ENCODE data around the gene OR10R2.

The OR10R2 gene

GRCh38 chr1:158434741-158435140, 37.3 kb upstream of the OR10R2 start:
- peak; percentile 45 for TF ChIP-seq SPI1 (IDR thresholded peaks at IDR 0.05; ENCODE audit: borderline replicate concordance, low read depth)
- no peak for TF ChIP-seq GABPA (IDR thresholded peaks at IDR 0.05; ENCODE audit: low read depth)
- DNase-seq (ENCODE audit: low read depth in 1 of 2, low spot score in 1 of 2), result peak in 1 of 2 experiments; percentile 51
- Histone ChIP-seq H3K4me3 (replicated peaks; ENCODE audit: insufficient read depth, low read length) (no peak overlapping the region), H3K27me3 (ENCODE audit: insufficient read depth, poor library complexity, severe bottlenecking) (no peaks in the 10 kb centered on the region), H3K27ac (replicated peaks) (no peak overlapping the region; the same call in 1 of the 2 replicates)

- H3K4me3 ChIP-seq (replicated peaks; ENCODE audit: insufficient read depth, low read length), result no peak overlapping the region
- no peak for DNase-seq (ENCODE audit: low read depth in 1 of 2, low spot score in 1 of 2)
- TF ChIP-seq, protein P1, sequence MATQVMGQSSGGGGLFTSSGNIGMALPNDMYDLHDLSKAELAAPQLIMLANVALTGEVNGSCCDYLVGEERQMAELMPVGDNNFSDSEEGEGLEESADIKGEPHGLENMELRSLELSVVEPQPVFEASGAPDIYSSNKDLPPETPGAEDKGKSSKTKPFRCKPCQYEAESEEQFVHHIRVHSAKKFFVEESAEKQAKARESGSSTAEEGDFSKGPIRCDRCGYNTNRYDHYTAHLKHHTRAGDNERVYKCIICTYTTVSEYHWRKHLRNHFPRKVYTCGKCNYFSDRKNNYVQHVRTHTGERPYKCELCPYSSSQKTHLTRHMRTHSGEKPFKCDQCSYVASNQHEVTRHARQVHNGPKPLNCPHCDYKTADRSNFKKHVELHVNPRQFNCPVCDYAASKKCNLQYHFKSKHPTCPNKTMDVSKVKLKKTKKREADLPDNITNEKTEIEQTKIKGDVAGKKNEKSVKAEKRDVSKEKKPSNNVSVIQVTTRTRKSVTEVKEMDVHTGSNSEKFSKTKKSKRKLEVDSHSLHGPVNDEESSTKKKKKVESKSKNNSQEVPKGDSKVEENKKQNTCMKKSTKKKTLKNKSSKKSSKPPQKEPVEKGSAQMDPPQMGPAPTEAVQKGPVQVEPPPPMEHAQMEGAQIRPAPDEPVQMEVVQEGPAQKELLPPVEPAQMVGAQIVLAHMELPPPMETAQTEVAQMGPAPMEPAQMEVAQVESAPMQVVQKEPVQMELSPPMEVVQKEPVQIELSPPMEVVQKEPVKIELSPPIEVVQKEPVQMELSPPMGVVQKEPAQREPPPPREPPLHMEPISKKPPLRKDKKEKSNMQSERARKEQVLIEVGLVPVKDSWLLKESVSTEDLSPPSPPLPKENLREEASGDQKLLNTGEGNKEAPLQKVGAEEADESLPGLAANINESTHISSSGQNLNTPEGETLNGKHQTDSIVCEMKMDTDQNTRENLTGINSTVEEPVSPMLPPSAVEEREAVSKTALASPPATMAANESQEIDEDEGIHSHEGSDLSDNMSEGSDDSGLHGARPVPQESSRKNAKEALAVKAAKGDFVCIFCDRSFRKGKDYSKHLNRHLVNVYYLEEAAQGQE (IDR thresholded peaks at IDR 0.05; ENCODE audit: insufficient replicate concordance, low read depth), result no peak
- TF ChIP-seq POLR2AphosphoS5 (IDR thresholded peaks at IDR 0.05; ENCODE audit: low read depth), result no peak
- no peak for TF ChIP-seq SPI1 (IDR thresholded peaks at IDR 0.05; ENCODE audit: borderline replicate concordance, low read depth)
- no peak for TF ChIP-seq GABPA (IDR thresholded peaks at IDR 0.05; ENCODE audit: low read depth)
- TF ChIP-seq, protein P2, sequence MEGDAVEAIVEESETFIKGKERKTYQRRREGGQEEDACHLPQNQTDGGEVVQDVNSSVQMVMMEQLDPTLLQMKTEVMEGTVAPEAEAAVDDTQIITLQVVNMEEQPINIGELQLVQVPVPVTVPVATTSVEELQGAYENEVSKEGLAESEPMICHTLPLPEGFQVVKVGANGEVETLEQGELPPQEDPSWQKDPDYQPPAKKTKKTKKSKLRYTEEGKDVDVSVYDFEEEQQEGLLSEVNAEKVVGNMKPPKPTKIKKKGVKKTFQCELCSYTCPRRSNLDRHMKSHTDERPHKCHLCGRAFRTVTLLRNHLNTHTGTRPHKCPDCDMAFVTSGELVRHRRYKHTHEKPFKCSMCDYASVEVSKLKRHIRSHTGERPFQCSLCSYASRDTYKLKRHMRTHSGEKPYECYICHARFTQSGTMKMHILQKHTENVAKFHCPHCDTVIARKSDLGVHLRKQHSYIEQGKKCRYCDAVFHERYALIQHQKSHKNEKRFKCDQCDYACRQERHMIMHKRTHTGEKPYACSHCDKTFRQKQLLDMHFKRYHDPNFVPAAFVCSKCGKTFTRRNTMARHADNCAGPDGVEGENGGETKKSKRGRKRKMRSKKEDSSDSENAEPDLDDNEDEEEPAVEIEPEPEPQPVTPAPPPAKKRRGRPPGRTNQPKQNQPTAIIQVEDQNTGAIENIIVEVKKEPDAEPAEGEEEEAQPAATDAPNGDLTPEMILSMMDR (IDR thresholded peaks at IDR 0.05; ENCODE audit: insufficient read depth, low read length), result no peak
- H3K27me3 ChIP-seq (ENCODE audit: insufficient read depth, poor library complexity, severe bottlenecking), result no peaks in the 10 kb centered on the region
- no peak overlapping the region for H3K27ac ChIP-seq (replicated peaks)
Measured at GRCh38 chr1:158445376-158445775, 26.6 kb upstream of the OR10R2 start.

DNA sequence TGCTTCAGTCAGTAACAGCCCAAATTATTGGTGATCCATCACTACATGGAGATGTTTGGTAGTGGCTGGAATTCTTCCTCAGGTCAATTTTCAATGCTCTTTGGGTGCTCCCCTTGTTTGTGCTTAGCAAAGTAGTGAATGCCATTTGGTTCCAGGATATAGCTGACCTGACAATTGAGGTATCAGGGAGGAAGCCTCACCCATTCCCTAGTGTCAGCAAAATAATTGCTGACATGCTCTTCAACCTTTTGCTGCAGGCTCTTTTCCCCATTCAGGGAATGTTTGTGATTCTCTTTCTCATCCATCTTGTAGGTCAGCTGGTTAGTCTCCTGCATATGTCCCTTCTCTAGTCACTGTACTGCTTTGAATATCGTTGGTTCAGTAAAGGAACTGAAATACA, 17.5 kb upstream of the OR10R2 start:
- TF ChIP-seq, protein P1 (IDR thresholded peaks at IDR 0.05; ENCODE audit: insufficient replicate concordance, low read depth), result no peak
- TF ChIP-seq SPI1 (IDR thresholded peaks at IDR 0.05; ENCODE audit: borderline replicate concordance, low read depth) (no peak), GABPA (IDR thresholded peaks at IDR 0.05; ENCODE audit: low read depth) (no peak), POLR2AphosphoS5 (IDR thresholded peaks at IDR 0.05; ENCODE audit: low read depth) (no peak)
- TF ChIP-seq, protein P2 (IDR thresholded peaks at IDR 0.05; ENCODE audit: insufficient read depth, low read length), result no peak
- no peaks in the 10 kb centered on the region for H3K27me3 ChIP-seq (ENCODE audit: insufficient read depth, poor library complexity, severe bottlenecking)
- no peak overlapping the region for H3K27ac ChIP-seq (replicated peaks)
- DNase-seq (ENCODE audit: low read depth in 1 of 2, low spot score in 1 of 2), result no peak
- no peak overlapping the region for H3K4me3 ChIP-seq (replicated peaks; ENCODE audit: insufficient read depth, low read length)

- H3K27ac ChIP-seq (replicated peaks), result no peak overlapping the region
- DNase-seq (ENCODE audit: low read depth in 1 of 2, low spot score in 1 of 2), result no peak
- H3K27me3 ChIP-seq (ENCODE audit: insufficient read depth, poor library complexity, severe bottlenecking), result no peaks in the 10 kb centered on the region
- TF ChIP-seq, protein P1 (IDR thresholded peaks at IDR 0.05; ENCODE audit: insufficient replicate concordance, low read depth), result no peak
- no peak for TF ChIP-seq POLR2AphosphoS5 (IDR thresholded peaks at IDR 0.05; ENCODE audit: low read depth)
- no peak for TF ChIP-seq GABPA (IDR thresholded peaks at IDR 0.05; ENCODE audit: low read depth)
- TF ChIP-seq SPI1 (IDR thresholded peaks at IDR 0.05; ENCODE audit: borderline replicate concordance, low read depth), result no peak
- TF ChIP-seq, protein P2 (IDR thresholded peaks at IDR 0.05; ENCODE audit: insufficient read depth, low read length), result no peak
- no peak overlapping the region for H3K4me3 ChIP-seq (replicated peaks; ENCODE audit: insufficient read depth, low read length)
Measured at GRCh38 chr1:158457246-158457645, 14.8 kb upstream of the OR10R2 start.
